ENCODE results near the gene MBNL3.

DNA sequence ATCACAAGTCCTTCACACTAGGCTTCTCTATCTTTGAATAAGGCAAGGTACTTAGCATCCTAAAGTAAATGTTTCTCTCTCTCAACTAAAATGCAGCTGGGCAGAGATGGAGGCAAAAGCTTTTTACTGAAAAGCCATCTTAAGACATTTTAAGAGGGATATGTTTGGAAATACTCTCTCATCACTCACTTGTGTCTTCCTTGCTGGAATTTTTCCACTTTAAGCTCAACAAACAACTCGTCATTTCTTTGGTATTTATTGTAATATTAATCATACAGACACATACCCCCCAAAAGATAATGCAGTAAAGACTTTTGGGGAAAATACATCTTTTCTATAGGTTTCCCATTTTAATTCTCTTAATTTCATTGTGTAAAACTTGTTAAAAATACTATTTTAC, 16.4 kb downstream of the MBNL3 start:
- no peak for TF ChIP-seq CTCF (IDR thresholded peaks at IDR 0.05)
- TF ChIP-seq POLR2AphosphoS5 (IDR thresholded peaks at IDR 0.05): no peak
- TF ChIP-seq POLR2A (IDR thresholded peaks at IDR 0.05): no peak
- no peak for TF ChIP-seq EP300 (IDR thresholded peaks at IDR 0.05)

Measured in sigmoid colon (tissue), 4 donors.